ENCODE results near the gene DPH2. TPM values are rescaled to one million over a fixed set of nuclear protein-coding genes. Genes with fewer than 3 reads are reported as not detected.

The DPH2 gene
- total and polyA plus RNA-seq, 8 donors = 6.4 to 93.2 (median 13.8) TPM

DNA sequence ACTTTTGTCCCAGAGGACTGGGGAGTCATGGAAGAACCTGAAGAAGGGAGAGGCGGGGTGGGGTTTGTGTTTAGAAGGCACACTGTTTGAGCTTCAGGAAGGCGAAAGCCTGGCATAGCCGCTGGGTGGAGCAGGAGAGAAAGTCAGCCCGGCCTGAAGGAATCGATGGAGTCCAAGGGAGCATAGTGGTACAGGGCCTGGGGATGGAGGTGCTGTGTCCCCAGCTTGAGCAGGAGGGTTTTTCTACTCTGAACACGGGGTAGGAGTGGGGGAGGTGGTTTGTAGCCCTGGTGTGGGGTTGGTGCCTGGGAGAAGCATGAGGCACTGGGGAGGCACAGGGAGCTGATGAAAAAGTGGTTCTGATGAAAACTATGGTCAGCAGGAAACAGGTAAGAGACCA, 16.9 kb downstream of the DPH2 start:
- no peaks in the 10 kb centered on the region for H3K9me3 ChIP-seq
- H3K4me3 ChIP-seq = no peak overlapping the region
- H3K27ac ChIP-seq = peak overlapping the region in 3 of 5 donors; percentile 6 to 65 (median 20)
- WGBS, 5 donors = 25 to 49% (median 38%) methylated on average over 6 of the region's 6 CpGs
- intact Hi-C loops (cut with DNase I; ENCODE audit: low total_unique reads) = no loop called here
- H3K36me3 ChIP-seq = peaks cover 0 to 39% (median 24%) of the 10 kb centered on the region in 4 donors
- TF ChIP-seq POLR2AphosphoS5 (IDR thresholded peaks at IDR 0.05) (no peak), CTCF (IDR thresholded peaks at IDR 0.05) (peak in 1 of 7 experiments; percentile 24)
- H3K4me1 ChIP-seq = peaks cover 8 to 32% (median 16%) of the 10 kb centered on the region in 4 donors
- DNase-seq = peak; percentile 50 to 69
- no peaks in the 10 kb centered on the region for H3K27me3 ChIP-seq

GRCh38 chr1:43987159-43987902, 17.5 kb downstream of the DPH2 start:
- DNase-seq = no peak
- Histone ChIP-seq H3K4me3 (no peak overlapping the region), H3K36me3 (peaks cover 0 to 35% (median 24%) of the 10 kb centered on the region in 4 donors), H3K4me1 (peaks cover 13 to 37% (median 21%) of the 10 kb centered on the region in 4 donors), H3K27me3 (no peaks in the 10 kb centered on the region), H3K27ac (peak overlapping the region in 3 of 5 donors; percentile 6 to 65 (median 10)), H3K9me3 (no peaks in the 10 kb centered on the region)
- WGBS, 5 donors = 57 to 71% (median 57%) methylated on average over 6 of the region's 6 CpGs
- TF ChIP-seq POLR2A (IDR thresholded peaks at IDR 0.05) = no peak
- TF ChIP-seq POLR2AphosphoS5 (IDR thresholded peaks at IDR 0.05) = no peak
- TF ChIP-seq CTCF (IDR thresholded peaks at IDR 0.05) = no peak
- no peak for TF ChIP-seq EP300 (IDR thresholded peaks at IDR 0.05)
- intact Hi-C loops (cut with DNase I; ENCODE audit: low total_unique reads) = no loop called here

DNA sequence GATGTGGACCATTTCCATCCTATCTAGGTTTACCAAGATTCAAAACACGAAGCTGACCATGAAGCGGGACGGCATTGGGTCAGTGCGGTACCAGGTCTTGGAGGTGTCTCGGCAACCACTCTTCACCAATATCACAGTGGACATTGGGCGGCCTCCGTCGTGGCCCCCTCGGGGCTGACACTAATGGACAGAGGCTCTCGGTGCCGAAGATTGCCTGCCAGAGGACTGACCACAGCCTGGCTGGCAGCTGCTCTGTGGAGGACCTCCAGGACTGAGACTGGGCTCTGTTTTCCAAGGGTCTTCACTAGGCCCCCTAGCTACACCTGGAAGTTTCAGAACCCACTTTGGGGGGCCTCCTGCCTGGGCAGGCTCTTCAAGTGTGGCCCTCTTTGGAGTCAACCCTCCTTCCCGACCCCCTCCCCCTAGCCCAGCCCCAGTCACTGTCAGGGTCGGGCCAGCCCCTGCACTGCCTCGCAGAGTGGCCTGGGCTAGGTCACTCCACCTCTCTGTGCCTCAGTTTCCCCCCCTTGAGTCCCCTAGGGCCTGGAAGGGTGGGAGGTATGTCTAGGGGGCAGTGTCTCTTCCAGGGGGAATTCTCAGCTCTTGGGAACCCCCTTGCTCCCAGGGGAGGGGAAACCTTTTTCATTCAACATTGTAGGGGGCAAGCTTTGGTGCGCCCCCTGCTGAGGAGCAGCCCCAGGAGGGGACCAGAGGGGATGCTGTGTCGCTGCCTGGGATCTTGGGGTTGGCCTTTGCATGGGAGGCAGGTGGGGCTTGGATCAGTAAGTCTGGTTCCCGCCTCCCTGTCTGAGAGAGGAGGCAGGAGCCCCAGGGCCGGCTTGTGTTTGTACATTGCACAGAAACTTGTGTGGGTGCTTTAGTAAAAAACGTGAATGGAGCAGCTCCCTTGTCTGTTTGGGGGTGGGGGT, 20.7 kb downstream of the DPH2 start:
- Histone ChIP-seq H3K36me3 (peaks cover 0 to 7% (median 5%) of the 10 kb centered on the region in 4 donors), H3K9me3 (no peaks in the 10 kb centered on the region), H3K27me3 (no peaks in the 10 kb centered on the region), H3K4me3 (peak overlapping the region; percentile 62 to 78 (median 72)), H3K4me1 (peaks cover 15 to 54% (median 26%) of the 10 kb centered on the region in 4 donors), H3K27ac (peak overlapping the region; percentile 80 to 90 (median 84))
- WGBS, 5 donors = 68 to 78% (median 71%) methylated on average over 16 to 19 of the region's 19 CpGs
- no peak for DNase-seq
- intact Hi-C loops (cut with DNase I; ENCODE audit: low total_unique reads) = no loop called here
- no peak for TF ChIP-seq POLR2AphosphoS5 (IDR thresholded peaks at IDR 0.05)
- TF ChIP-seq EP300 (IDR thresholded peaks at IDR 0.05) = no peak
- TF ChIP-seq CTCF (IDR thresholded peaks at IDR 0.05) = no peak
- TF ChIP-seq POLR2A (IDR thresholded peaks at IDR 0.05) = no peak

- 0 to 2% (median 1%) methylated on average over 7 to 10 of the region's 10 CpGs for WGBS, 5 donors
- peaks cover 15 to 50% (median 26%) of the 10 kb centered on the region in 4 donors for H3K4me1 ChIP-seq
- peak overlapping the region; percentile 80 to 90 (median 84) for H3K27ac ChIP-seq
- DNase-seq = no peak
- H3K27me3 ChIP-seq = no peaks in the 10 kb centered on the region
- intact Hi-C loops (cut with DNase I; ENCODE audit: low total_unique reads) = no loop called here
- TF ChIP-seq CTCF (IDR thresholded peaks at IDR 0.05) = no peak
- no peak for TF ChIP-seq POLR2AphosphoS5 (IDR thresholded peaks at IDR 0.05)
- no peak for TF ChIP-seq EP300 (IDR thresholded peaks at IDR 0.05)
- no peak for TF ChIP-seq POLR2A (IDR thresholded peaks at IDR 0.05)
- H3K9me3 ChIP-seq = no peaks in the 10 kb centered on the region
- peak overlapping the region; percentile 62 to 78 (median 72) for H3K4me3 ChIP-seq
- H3K36me3 ChIP-seq = peaks cover 0 to 1% (median 0%) of the 10 kb centered on the region in 4 donors
These were observed 21.3 kb downstream of the DPH2 start for GRCh38 chr1:43991200-43991475.
